IMR-90 (cell line): ENCODE results near the gene CTNNA1. TPM values are rescaled to one million over a fixed set of nuclear protein-coding genes. Genes with fewer than 3 reads are reported as not detected.

Experiments used
- ATAC-seq: fragments of 200-7000 bp; cut with Tn5 transposase; 2 replicates; pipeline ENCODE4 v1.9.1; 2020; ENCODE audit warnings: low read depth, mild to moderate bottlenecking, moderate library complexity
- BruUV-seq: library from RNA; stranded (reverse); fragments of 400-500 nt; replicated peaks from 2 replicates; lab custom pipeline; 2021; lab: Mats Ljungman, UMichigan
- CTCF ChIA-PET: fragments of 300-600 bp; formaldehyde crosslinking; extraction: SDS; loops from one replicate; lab custom pipeline; 2021; ENCODE audit warnings: antibody characterized with exemption; lab: Yijun Ruan, JAX
- POLR2A ChIA-PET: fragments of 300-600 bp; sonication (Branson Sonifier 250); formaldehyde crosslinking; loops from one replicate; lab custom pipeline; 2022; ENCODE audit warnings: antibody characterized with exemption; ENCODE audit not compliant: unreplicated experiment; lab: Charles Lee
- DNase-seq: peaks from one replicate; pipeline ENCODE4 v3.0.0; 2013
- H2AFZ ChIP-seq: replicated peaks from 2 replicates; pipeline ENCODE3; 2013; ENCODE audit warnings: low read length, mild to moderate bottlenecking; ENCODE audit not compliant: poor library complexity
- H2AK5ac ChIP-seq: 2 replicates; pipeline ENCODE4 v1.6.1; 2013; ENCODE audit warnings: low read depth, low read length, inconsistent platforms
- H2AK9ac ChIP-seq: replicated peaks from 2 replicates; pipeline ENCODE3; 2013; ENCODE audit warnings: mild to moderate bottlenecking, low read depth, low read length, moderate library complexity; ENCODE audit not compliant: poor library complexity
- H2BK120ac ChIP-seq: 2 replicates; pipeline ENCODE4 v1.6.1; 2013; ENCODE audit warnings: low read depth, low read length, inconsistent platforms
- H2BK15ac ChIP-seq: 3 replicates; pipeline ENCODE4 v1.6.1; 2013; ENCODE audit warnings: low read depth, low read length, inconsistent platforms
- H2BK20ac ChIP-seq: 2 replicates; pipeline ENCODE4 v1.6.1; 2013; ENCODE audit warnings: low read depth, mild to moderate bottlenecking, inconsistent platforms, low read length, moderate library complexity
- H2BK5ac ChIP-seq: 2 replicates; pipeline ENCODE4 v1.6.1; 2013; ENCODE audit warnings: mild to moderate bottlenecking, low read depth, low read length, inconsistent platforms; ENCODE audit not compliant: poor library complexity, severe bottlenecking
- H3K14ac ChIP-seq: replicated peaks from 2 replicates; pipeline ENCODE4 v1.6.1; 2013; ENCODE audit warnings: low read depth, low read length, inconsistent platforms
- H3K18ac ChIP-seq: 2 replicates; pipeline ENCODE4 v1.6.1; 2013; ENCODE audit warnings: low read depth, low read length, control low read depth
- H3K23ac ChIP-seq: 2 replicates; pipeline ENCODE4 v1.6.1; 2013; ENCODE audit warnings: low read depth, low read length, inconsistent platforms
- H3K27ac ChIP-seq: 2 replicates; pipeline ENCODE4 v1.5.1; 2013; ENCODE audit warnings: mild to moderate bottlenecking, control low read depth, low read length; ENCODE audit not compliant: insufficient read depth
- H3K27me3 ChIP-seq: 2 replicates; pipeline ENCODE4 v1.6.1; 2013; ENCODE audit warnings: low read length; ENCODE audit not compliant: control insufficient read depth, insufficient read depth
- H3K36me3 ChIP-seq: 2 replicates; pipeline ENCODE4 v1.6.1; 2013; ENCODE audit warnings: low read length, mixed read lengths; ENCODE audit not compliant: control insufficient read depth, insufficient read depth
- H3K4ac ChIP-seq: 2 replicates; pipeline ENCODE4 v1.6.1; 2013; ENCODE audit warnings: low read depth, low read length, inconsistent platforms
- H3K4me1 ChIP-seq: 2 replicates; pipeline ENCODE4 v1.6.1; 2013; ENCODE audit warnings: low read length, mixed read lengths; ENCODE audit not compliant: control insufficient read depth, insufficient read depth
- H3K4me2 ChIP-seq: 2 replicates; pipeline ENCODE4 v1.6.1; 2013; ENCODE audit warnings: low read depth, mild to moderate bottlenecking, control low read depth, low read length, moderate library complexity
- H3K4me3 ChIP-seq: 2 replicates; pipeline ENCODE4 v1.5.1; 2013; ENCODE audit warnings: low read depth, mild to moderate bottlenecking, control low read depth, low read length, moderate library complexity; ENCODE audit not compliant: insufficient read depth
- H3K56ac ChIP-seq: 2 replicates; pipeline ENCODE4 v1.6.1; 2013; ENCODE audit warnings: low read length, inconsistent platforms; ENCODE audit not compliant: insufficient read depth; ENCODE audit errors: extremely low read depth
- H3K79me1 ChIP-seq, 2 experiments: 2 replicates each; pipeline ENCODE4 v1.6.1; 2013; ENCODE audit warnings: low read length in 2 of 2, inconsistent platforms in 1 of 2, low read depth in 1 of 2
- H3K9ac ChIP-seq: 2 replicates; pipeline ENCODE4 v1.6.1; 2013; ENCODE audit warnings: low read depth, low read length, control low read depth
- H3K9me1 ChIP-seq: 2 replicates; pipeline ENCODE4 v1.6.1; 2013; ENCODE audit warnings: low read length, inconsistent platforms; ENCODE audit not compliant: insufficient read depth
- H3K9me3 ChIP-seq: 2 replicates; pipeline ENCODE4 v1.6.1; 2013; ENCODE audit warnings: low read length; ENCODE audit not compliant: control insufficient read depth, insufficient read depth
- H4K20me1 ChIP-seq: 2 replicates; pipeline ENCODE4 v1.6.1; 2013; ENCODE audit warnings: low read length, inconsistent platforms; ENCODE audit not compliant: insufficient read depth
- H4K5ac ChIP-seq: 2 replicates; pipeline ENCODE4 v1.6.1; 2013; ENCODE audit warnings: mild to moderate bottlenecking, low read depth, low read length, control low read depth
- H4K8ac ChIP-seq, 2 experiments: 2 replicates each; pipeline ENCODE4 v1.6.1; 2013; ENCODE audit warnings: low read depth in 2 of 2, low read length in 2 of 2, control low read depth in 1 of 2, inconsistent platforms in 1 of 2
- H4K91ac ChIP-seq: 2 replicates; pipeline ENCODE4 v1.6.1; 2013; ENCODE audit warnings: low read depth, low read length, inconsistent platforms; ENCODE audit not compliant: insufficient read depth
- BHLHE40 ChIP-seq: fragments of 150-350 bp; IDR thresholded peaks from 2 replicates; pipeline ENCODE4 v1.6.1; 2016; ENCODE audit warnings: mild to moderate bottlenecking, low read depth, low read length
- MXI1 ChIP-seq: IDR thresholded peaks from 2 replicates; pipeline ENCODE4 v1.6.1; 2012; ENCODE audit warnings: low read depth, mild to moderate bottlenecking, low read length, moderate library complexity, borderline replicate concordance
- POLR2A ChIP-seq: IDR thresholded peaks from 2 replicates; pipeline ENCODE4 v1.6.1; 2012; ENCODE audit warnings: mild to moderate bottlenecking, low read depth, low read length
- RCOR1 ChIP-seq: IDR thresholded peaks from 2 replicates; pipeline ENCODE4 v1.6.1; 2012; ENCODE audit warnings: mild to moderate bottlenecking, low read length, improper control_type of control experiment; ENCODE audit not compliant: insufficient replicate concordance
- RFX5 ChIP-seq: IDR thresholded peaks from 2 replicates; pipeline ENCODE4 v1.8.0; 2012; ENCODE audit warnings: low read depth, mild to moderate bottlenecking, low read length, moderate library complexity
- WGBS, 2 experiments: methylation state at CpG; one replicate each; pipeline versions ENCODE4 v1.1.5 to v1.1.7; 2013; ENCODE audit warnings: missing lambda C conversion rate in 2 of 2; ENCODE audit not compliant: insufficient read length in 1 of 2; ENCODE audit errors: extremely low coverage in 2 of 2; 5-methylcytosine and 5-hydroxymethylcytosine counted together
- dilution Hi-C: fragments of 300-500 bp; cut with HindIII; formaldehyde crosslinking; loops from one replicate; pipeline ENCODE4 v1.14.3; 2018; ENCODE audit warnings: low sequenced_read_pairs; ENCODE audit not compliant: unreplicated experiment
- in situ Hi-C: fragments of 300-500 bp; cut with MboI; formaldehyde crosslinking; loops from 3 replicates; pipeline ENCODE4 v1.14.3; 2019; ENCODE audit warnings: low sequenced_read_pairs, inconsistent platforms, mixed read lengths
- intact Hi-C: fragments of 100-400 bp; cut with micrococcal nuclease; formaldehyde crosslinking; loops from 2 replicates; pipeline ENCODE4 v1.10.0; 2022
- polyA plus RNA-seq, 3 experiments: library from polyadenylated mRNA; depleted of rRNA; stranded (reverse); fragments of >200 nt; gene quantifications; 2 replicates each; pipeline ENCODE4 v1.2.3, GENCODE V29; 2012; ENCODE audit warnings: low replicate concordance in 1 of 3
- total RNA-seq: library from RNA; depleted of rRNA; stranded (reverse); fragments of >200 nt; gene quantifications from 2 replicates; pipeline ENCODE4 v1.2.3, GENCODE V29; 2012
- TF ChIP-seq, protein P1 (sequence below): fragments of 150-350 bp; IDR thresholded peaks from 2 replicates; pipeline ENCODE4 v1.6.1; 2016; ENCODE audit warnings: low read depth, mild to moderate bottlenecking, low read length, moderate library complexity, borderline replicate concordance

The CTNNA1 gene
- total and polyA plus RNA-seq, 2 of the 4 experiments (the other 2 are of a cell fraction), result 220 to 471 TPM

DNA sequence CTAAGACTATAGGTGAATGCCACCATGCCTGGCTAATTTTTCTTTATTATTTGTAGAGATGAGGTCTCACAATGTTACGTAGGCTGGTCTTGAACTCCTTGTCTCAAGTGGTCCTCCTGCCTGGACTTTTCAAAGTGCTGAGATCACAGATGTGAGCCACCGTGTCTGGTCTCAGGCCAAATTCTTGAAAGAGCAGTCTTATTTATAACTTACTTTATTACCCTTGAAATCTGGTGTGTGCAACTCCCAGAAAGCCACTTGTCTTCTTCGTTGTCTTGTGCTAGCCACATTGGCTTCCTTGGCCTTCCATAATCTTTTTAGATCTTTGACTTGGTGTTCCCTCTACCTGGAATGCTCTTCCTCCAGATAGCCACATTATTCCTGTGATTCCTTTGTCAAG lies 50.1 kb downstream of the CTNNA1 start:
- Histone ChIP-seq H4K5ac (no peak overlapping the region), H3K9ac (no peak overlapping the region), H4K20me1 (peaks cover 60% of the 10 kb centered on the region), H4K91ac (no peak overlapping the region), H3K79me1 (peaks cover 35 to 84% of the 10 kb centered on the region in 2 experiments), H3K4me2 (no peak overlapping the region), H3K27me3 (no peaks in the 10 kb centered on the region), H2BK20ac (no peak overlapping the region), H3K27ac (no peak overlapping the region), H3K4ac (no peak overlapping the region), H3K9me1 (peaks cover 9% of the 10 kb centered on the region; the same call in 1 of the 2 replicates), H3K23ac (0 out of 2 replicates have a peak overlapping the region, but pooled peaks have one; percentile 7), H3K4me1 (peaks cover 5% of the 10 kb centered on the region), H2AFZ (no peak overlapping the region), H2BK5ac (no peak overlapping the region), H2BK15ac (no peak overlapping the region), H2AK9ac (no peak overlapping the region), H3K18ac (no peak overlapping the region), H2BK120ac (no peak overlapping the region), H3K56ac (no peak overlapping the region), H3K14ac (no peak overlapping the region), H2AK5ac (no peak overlapping the region), H3K36me3 (peaks cover 8% of the 10 kb centered on the region), H3K9me3 (no peaks in the 10 kb centered on the region), H3K4me3 (no peak overlapping the region), H4K8ac (no peak overlapping the region)
- in situ Hi-C loops (no loop called here), intact Hi-C loops (no loop called here), dilution Hi-C loops (no loop called here)
- TF ChIP-seq, protein P1, sequence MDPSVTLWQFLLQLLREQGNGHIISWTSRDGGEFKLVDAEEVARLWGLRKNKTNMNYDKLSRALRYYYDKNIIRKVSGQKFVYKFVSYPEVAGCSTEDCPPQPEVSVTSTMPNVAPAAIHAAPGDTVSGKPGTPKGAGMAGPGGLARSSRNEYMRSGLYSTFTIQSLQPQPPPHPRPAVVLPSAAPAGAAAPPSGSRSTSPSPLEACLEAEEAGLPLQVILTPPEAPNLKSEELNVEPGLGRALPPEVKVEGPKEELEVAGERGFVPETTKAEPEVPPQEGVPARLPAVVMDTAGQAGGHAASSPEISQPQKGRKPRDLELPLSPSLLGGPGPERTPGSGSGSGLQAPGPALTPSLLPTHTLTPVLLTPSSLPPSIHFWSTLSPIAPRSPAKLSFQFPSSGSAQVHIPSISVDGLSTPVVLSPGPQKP, result no peak
- TF ChIP-seq RFX5 (no peak), POLR2A (no peak), RCOR1 (no peak), BHLHE40 (no peak), MXI1 (no peak)
- POLR2A ChIA-PET, result no interaction called here
- 100% methylated on average over 2 of the region's 3 CpGs; no CpG with 5 or more reads in 1 of the 2 experiments for WGBS, 2 experiments
- no TSS peak for BruUV-seq
- CTCF ChIA-PET, result interaction anchor here (0.7 kb wide), 1 partner anchor 13 kb away, joined by 3 read pairs; no protein-coding TSS in a partner anchor
- no peak for DNase-seq
- no peak for ATAC-seq
